Anterior cingulate cortex (tissue), 58 donors: ENCODE measurements around the gene SYT6.
A peak's percentile ranks its signal among the peaks of the same experiment; 100 is the strongest.
"Not testable (repeated sequence)": the region's sequence is repeated elsewhere in the genome, so short reads cannot be mapped to it uniquely, and the experiment has no call there.

Experiments
- DNase-seq, 58 donors: peaks; one replicate each; lab custom pipeline; 2025; lab: John Stamatoyannopoulos, UW

The SYT6 gene

GRCh38 chr1:114078116-114078515 lies 75.6 kb downstream of the SYT6 start:
- DNase-seq: no peak

- no peak for DNase-seq
Observed at GRCh38 chr1:114077188-114077587, 76.5 kb downstream of the SYT6 start.

- DNase-seq: no peak
Observed at GRCh38 chr1:114076308-114076707, 77.4 kb downstream of the SYT6 start.

- no peak for DNase-seq
Observed at GRCh38 chr1:114075546-114076242, 78.0 kb downstream of the SYT6 start.

- DNase-seq: no peak
Observed at GRCh38 chr1:114075105-114075504, 78.6 kb downstream of the SYT6 start.

- no peak for DNase-seq
Observed at GRCh38 chr1:114072246-114072645, 81.4 kb downstream of the SYT6 start.

GRCh38 chr1:114069762-114070161 lies 83.9 kb downstream of the SYT6 start:
- DNase-seq: not testable (repeated sequence)

- not testable (repeated sequence) for DNase-seq
Observed at GRCh38 chr1:114068684-114069083, 85.0 kb downstream of the SYT6 start.

- DNase-seq: not testable (repeated sequence)
Observed at GRCh38 chr1:114065671-114066070, 88.0 kb downstream of the SYT6 start.

GRCh38 chr1:114063544-114063943 lies 90.1 kb downstream of the SYT6 start:
- no peak for DNase-seq

- DNase-seq: no peak
Observed at GRCh38 chr1:114062477-114063099, 91.1 kb downstream of the SYT6 start.

- DNase-seq: no peak
Observed at GRCh38 chr1:114061121-114061830, 92.4 kb downstream of the SYT6 start.

GRCh38 chr1:114058236-114058635 lies 95.4 kb downstream of the SYT6 start:
- DNase-seq: not testable (repeated sequence)

- DNase-seq: no peak
Observed at GRCh38 chr1:114054148-114054547, 99.5 kb downstream of the SYT6 start.

- DNase-seq: no peak
Observed at GRCh38 chr1:114048232-114048631, 105.4 kb downstream of the SYT6 start.

- peak in 1 of 58 donors; percentile 8 for DNase-seq
Observed at GRCh38 chr1:114043548-114043947, 110.1 kb downstream of the SYT6 start.

- DNase-seq: no peak
Observed at GRCh38 chr1:114043054-114043453, 110.6 kb downstream of the SYT6 start.

- peak in 1 of 58 donors; percentile 8 for DNase-seq
Observed at GRCh38 chr1:114040273-114041015, 113.2 kb downstream of the SYT6 start.
